Prostate gland (tissue), 2 donors: Measurements from ENCODE around the gene UBB.

Experiments used
- CTCF ChIP-seq, 4 experiments: fragments of 200-600 bp in 2 of 4; fragments of 450-650 bp in 2 of 4; sonication (generic) in 2 of 4; IDR thresholded peaks; 1 replicate in 3 of 4; 2 replicates in 1 of 4; pipeline ENCODE4 v1.5.1; 2016 to 2019; ENCODE audit warnings: antibody characterized with exemption in 4 of 4, mild to moderate bottlenecking in 2 of 4, moderate library complexity in 2 of 4
- POLR2A ChIP-seq: fragments of 450-650 bp; IDR thresholded peaks from one replicate; pipeline ENCODE4 v1.6.1; 2016; ENCODE audit warnings: antibody characterized with exemption, mild to moderate bottlenecking

- TF ChIP-seq CTCF (IDR thresholded peaks at IDR 0.05) (no peak), POLR2A (no peak)
These were observed 3.0 kb upstream of the UBB start for GRCh38 chr17:16377941-16378341.
